Adrenal gland (tissue), 12 donors: ENCODE data around the gene PLD3. TPM values are rescaled to one million over a fixed set of nuclear protein-coding genes. Genes with fewer than 3 reads are reported as not detected.

Experiments used
- DNase-seq, 7 donors: peaks; one replicate each; pipeline ENCODE4 v3.0.0-alpha.2; 2019 to 2020
- H3K27ac ChIP-seq, 5 donors: fragments of 200-600 bp; sonication (generic) in 4 of 5; 1 replicate in 3 of 5; 2 replicates in 2 of 5; pipeline versions ENCODE4 v1.5.1 to v1.8.0; 2016 to 2020; ENCODE audit warnings: mild to moderate bottlenecking in 1 of 5
- H3K27me3 ChIP-seq: fragments of 200-600 bp; 2 replicates; pipeline ENCODE4 v1.8.0; 2021
- H3K36me3 ChIP-seq, 2 donors: fragments of 200-600 bp; replicated peaks in 1 of 2; 1 replicate in 1 of 2; 2 replicates in 1 of 2; pipeline versions ENCODE4 v1.5.1 to v1.8.0; 2018 to 2022
- H3K4me1 ChIP-seq, 2 donors: fragments of 200-600 bp; replicated peaks in 1 of 2; 1 replicate in 1 of 2; 2 replicates in 1 of 2; pipeline versions ENCODE4 v1.5.1 to v1.8.0; 2018 to 2021
- H3K4me3 ChIP-seq, 4 donors: fragments of 200-600 bp; sonication (generic) in 3 of 4; one replicate each; pipeline ENCODE4 v1.5.1; 2016 to 2018
- H3K9me3 ChIP-seq, 3 donors: fragments of 200-600 bp; sonication (generic) in 1 of 3; replicated peaks in 1 of 3; 1 replicate in 2 of 3; 2 replicates in 1 of 3; pipeline versions ENCODE4 v1.5.1 to v1.8.0; 2016 to 2021
- CTCF ChIP-seq, 6 experiments: fragments of 450-650 bp in 4 of 6; fragments of 200-600 bp in 2 of 6; sonication (generic) in 1 of 6; IDR thresholded peaks; 1 replicate in 5 of 6; 2 replicates in 1 of 6; pipeline versions ENCODE4 v1.5.1 to v1.8.0; 2016 to 2021; ENCODE audit warnings: antibody characterized with exemption in 6 of 6, mild to moderate bottlenecking in 2 of 6, moderate library complexity in 1 of 6
- POLR2A ChIP-seq, 2 donors: fragments of 450-650 bp; IDR thresholded peaks; one replicate each; pipeline ENCODE4 v1.6.1; 2017; ENCODE audit warnings: antibody characterized with exemption in 2 of 2, mild to moderate bottlenecking in 2 of 2, moderate library complexity in 1 of 2
- WGBS, 4 donors: extraction: QIAGEN DNeasy Blood & Tissue Kit in 2 of 4; methylation state at CpG; one replicate each; pipeline versions ENCODE4 v1.1.5 to v1.1.7; 2013 to 2017; 5-methylcytosine and 5-hydroxymethylcytosine counted together
- intact Hi-C, 2 donors: fragments of 100-400 bp; cut with DNase I; formaldehyde crosslinking; loops; one replicate each; pipeline versions ENCODE4 v1.14.1 to v1.15.0; 2022 to 2023
- polyA plus RNA-seq, 3 donors: library from polyadenylated mRNA; stranded (reverse); fragments of 200-250 nt in 2 of 3; fragments of 350-450 nt in 1 of 3; fragmentation: Illumina TruSeq in 1 of 3; extraction: RNeasy Lipid Tissue Mini Kit (QIAGEN cat#74804) in 1 of 3; gene quantifications; one replicate each; pipeline ENCODE4 v1.2.3, GENCODE V29; 2013 to 2014
- total RNA-seq, 9 donors: library from RNA; depleted of rRNA in 4 of 9; stranded (reverse); fragments of >200 nt in 4 of 9; fragments of 120-200 nt in 1 of 9; fragmentation: NEBNext Ultra II Directional in 1 of 9; extraction: Animal tissue kit (Norgen Biotek cat#: 25700) in 1 of 9; gene quantifications; one replicate each; pipeline versions ENCODE4 v1.1.0 to v1.2.4, GENCODE V29; 2013 to 2023
- donor health status: healthy with polysubstance abuse.
- donor health status: Bipolar disorder and iron deficiency.
- donor health status: DM: yes; HTN: yes; CAD: no.
- donor health status: DM: no; HTN: no; CAD: no.
- donor health status: DM: no; HTN: no; CAD: no.
- donor health status: DM: yes; HTN: yes; CAD: no.

The PLD3 gene
- total and polyA plus RNA-seq, 12 donors = 170 to 1,019 (median 415) TPM

GRCh38 chr19:40315812-40316470 lies 32.6 kb upstream of the PLD3 start:
- intact Hi-C loops = no loop called here
- Histone ChIP-seq H3K27ac (no peak overlapping the region), H3K36me3 (peaks cover 0 to 6% of the 10 kb centered on the region in 2 donors), H3K4me3 (no peak overlapping the region), H3K9me3 (no peaks in the 10 kb centered on the region), H3K4me1 (no peaks in the 10 kb centered on the region), H3K27me3 (no peaks in the 10 kb centered on the region)
- no peak for TF ChIP-seq CTCF (IDR thresholded peaks at IDR 0.05)
- TF ChIP-seq POLR2A (IDR thresholded peaks at IDR 0.05) = no peak
- no peak for DNase-seq
- 86 to 93% (median 88%) methylated on average over 4 to 5 of the region's 5 CpGs for WGBS, 4 donors

GRCh38 chr19:40317338-40317737 lies 31.2 kb upstream of the PLD3 start:
- Histone ChIP-seq H3K9me3 (no peaks in the 10 kb centered on the region), H3K27ac (no peak overlapping the region), H3K36me3 (peaks cover 0 to 20% of the 10 kb centered on the region in 2 donors), H3K4me1 (peaks cover 0 to 8% of the 10 kb centered on the region in 2 donors), H3K27me3 (no peaks in the 10 kb centered on the region), H3K4me3 (no peak overlapping the region)
- TF ChIP-seq POLR2A (IDR thresholded peaks at IDR 0.05) (no peak), CTCF (IDR thresholded peaks at IDR 0.05) (no peak)
- no peak for DNase-seq
- intact Hi-C loops = no loop called here
- WGBS, 4 donors = 84 to 91% (median 88%) methylated on average over 7 of the region's 7 CpGs

- no peak for TF ChIP-seq POLR2A (IDR thresholded peaks at IDR 0.05)
- Histone ChIP-seq H3K9me3 (no peaks in the 10 kb centered on the region), H3K27me3 (no peaks in the 10 kb centered on the region), H3K4me3 (no peak overlapping the region), H3K36me3 (peaks cover 0 to 52% of the 10 kb centered on the region in 2 donors), H3K4me1 (peaks cover 0 to 10% of the 10 kb centered on the region in 2 donors), H3K27ac (no peak overlapping the region)
- intact Hi-C loops = no loop called here
- WGBS, 4 donors = 83 to 87% (median 85%) methylated on average over 7 of the region's 7 CpGs
- DNase-seq = no peak
Measured at GRCh38 chr19:40320558-40320935, 27.9 kb upstream of the PLD3 start.

GRCh38 chr19:40321076-40321475 lies 27.4 kb upstream of the PLD3 start:
- no peak overlapping the region for H3K4me3 ChIP-seq
- intact Hi-C loops = no loop called here
- H3K27me3 ChIP-seq = no peaks in the 10 kb centered on the region
- WGBS, 4 donors = 93 to 95% (median 94%) methylated on average over 18 of the region's 18 CpGs
- H3K4me1 ChIP-seq = peaks cover 0 to 10% of the 10 kb centered on the region in 2 donors
- H3K9me3 ChIP-seq = no peaks in the 10 kb centered on the region
- TF ChIP-seq CTCF (IDR thresholded peaks at IDR 0.05) (no peak), POLR2A (IDR thresholded peaks at IDR 0.05) (no peak)
- H3K36me3 ChIP-seq = peaks cover 0 to 58% of the 10 kb centered on the region in 2 donors
- H3K27ac ChIP-seq = no peak overlapping the region
- DNase-seq = no peak
